H1 (cell line): ENCODE measurements around the gene BBS5. TPM values are rescaled to one million over a fixed set of nuclear protein-coding genes. Genes with fewer than 3 reads are reported as not detected.

Source experiments
- CTCF ChIA-PET: fragments of 300-600 bp; sonication (Branson Sonifier 250); formaldehyde crosslinking; loops from one replicate; lab custom pipeline; 2021; ENCODE audit not compliant: partially characterized antibody; lab: Charles Lee
- POLR2A ChIA-PET: fragments of 300-600 bp; sonication (Branson Sonifier 250); formaldehyde crosslinking; loops from one replicate; lab custom pipeline; 2021; ENCODE audit warnings: inconsistent platforms; ENCODE audit not compliant: partially characterized antibody; lab: Charles Lee
- DNase-seq, 2 experiments: peaks; one replicate each; pipeline versions ENCODE4 v3.0.0 to v3.0.0-alpha.2; 2010 to 2022; ENCODE audit warnings: low spot score in 2 of 2, low read depth in 1 of 2, mixed read lengths in 1 of 2
- FAIRE-seq: peaks from 2 replicates; lab custom pipeline; 2011; peaks lifted over from hg19 to GRCh38; lab: Jason Lieb, UNC
- H2AFZ ChIP-seq: 2 replicates; pipeline ENCODE4 v1.8.1; 2012; ENCODE audit warnings: low read length, inconsistent platforms
- H2AK5ac ChIP-seq: 2 replicates; pipeline ENCODE4 v1.6.1; 2013; ENCODE audit warnings: low read depth, low read length
- H2BK120ac ChIP-seq: replicated peaks from 2 replicates; pipeline ENCODE3; 2013; ENCODE audit warnings: low read depth, low read length, inconsistent platforms
- H2BK12ac ChIP-seq: 2 replicates; pipeline ENCODE4 v1.6.1; 2013; ENCODE audit warnings: low read depth, low read length
- H2BK15ac ChIP-seq: 2 replicates; pipeline ENCODE4 v1.6.1; 2013; ENCODE audit warnings: low read length
- H2BK20ac ChIP-seq: 2 replicates; pipeline ENCODE4 v1.6.1; 2013; ENCODE audit warnings: low read length
- H2BK5ac ChIP-seq: 2 replicates; pipeline ENCODE4 v1.6.1; 2013; ENCODE audit warnings: low read depth, low read length
- H3K14ac ChIP-seq: 2 replicates; pipeline ENCODE4 v1.6.1; 2013; ENCODE audit warnings: inconsistent platforms; ENCODE audit not compliant: insufficient read length
- H3K18ac ChIP-seq: 2 replicates; pipeline ENCODE4 v1.6.1; 2013; ENCODE audit warnings: low read length; ENCODE audit errors: extremely low read depth
- H3K23ac ChIP-seq: 2 replicates; pipeline ENCODE4 v1.6.1; 2013; ENCODE audit warnings: inconsistent platforms; ENCODE audit not compliant: insufficient read length
- H3K23me2 ChIP-seq: 2 replicates; pipeline ENCODE4 v1.6.1; 2013; ENCODE audit warnings: low read depth, low read length
- H3K27ac ChIP-seq: 2 replicates; pipeline ENCODE4 v1.6.1; 2011; ENCODE audit warnings: low read depth, low read length, inconsistent platforms
- H3K27me3 ChIP-seq, 4 experiments: replicated peaks in 1 of 4; 1 replicate in 1 of 4; 2 replicates in 3 of 4; pipeline versions ENCODE4 v1.6.1 to v1.8.1; 2011 to 2013; ENCODE audit warnings: low read length in 3 of 4, mild to moderate bottlenecking in 3 of 4, inconsistent platforms in 2 of 4, mixed read lengths in 2 of 4, moderate library complexity in 1 of 4; ENCODE audit not compliant: control insufficient read depth in 3 of 4, insufficient read depth in 3 of 4; ENCODE audit errors: extremely low read depth in 1 of 4
- H3K36me3 ChIP-seq, 4 experiments: 2 replicates each; pipeline versions ENCODE4 v1.6.1 to v1.8.1; 2011 to 2013; ENCODE audit warnings: mild to moderate bottlenecking in 4 of 4, low read length in 3 of 4, moderate library complexity in 2 of 4, control low read depth in 1 of 4, inconsistent platforms in 1 of 4; ENCODE audit not compliant: insufficient read depth in 4 of 4, control insufficient read depth in 2 of 4
- H3K4ac ChIP-seq: replicated peaks from 2 replicates; pipeline ENCODE3; 2013; ENCODE audit warnings: low read length, low read depth, mixed read lengths, inconsistent platforms; ENCODE audit not compliant: insufficient read length
- H3K4me1 ChIP-seq, 4 experiments: replicated peaks in 1 of 4; 1 replicate in 1 of 4; 2 replicates in 3 of 4; pipeline versions ENCODE4 v1.6.1 to v1.8.1; 2011 to 2013; ENCODE audit warnings: low read length in 3 of 4, inconsistent platforms in 2 of 4, mixed read lengths in 1 of 4; ENCODE audit not compliant: insufficient read depth in 4 of 4, control insufficient read depth in 3 of 4
- H3K4me2 ChIP-seq, 2 experiments: 2 replicates each; pipeline versions ENCODE4 v1.6.1 to v1.8.1; 2011 to 2013; ENCODE audit warnings: low read depth in 2 of 2, low read length in 2 of 2, control low read depth in 1 of 2, inconsistent platforms in 1 of 2, mild to moderate bottlenecking in 1 of 2; ENCODE audit not compliant: insufficient read depth in 1 of 2
- H3K4me3 ChIP-seq, 4 experiments: fragments of 200-600, 300-600 bp in 1 of 4; sonication (generic), shearing (Covaris generic), sonication (Bioruptor Twin) in 1 of 4; 2 replicates each; pipeline versions ENCODE4 v1.5.1 to v1.8.1; 2011 to 2016; ENCODE audit warnings: low read length in 4 of 4, low read depth in 3 of 4, control low read depth in 2 of 4, inconsistent platforms in 2 of 4, mild to moderate bottlenecking in 2 of 4, mixed read lengths in 1 of 4, moderate library complexity in 1 of 4; ENCODE audit not compliant: insufficient read depth in 2 of 4; ENCODE audit errors: extremely low read depth in 1 of 4
- H3K56ac ChIP-seq: replicated peaks from 2 replicates; pipeline ENCODE3; 2013; ENCODE audit warnings: low read depth, mild to moderate bottlenecking, mixed read lengths, low read length, inconsistent platforms; ENCODE audit not compliant: insufficient read length
- H3K79me1 ChIP-seq: 2 replicates; pipeline ENCODE4 v1.6.1; 2013; ENCODE audit warnings: low read depth, low read length, control low read depth
- H3K79me2 ChIP-seq, 2 experiments: 2 replicates each; pipeline versions ENCODE4 v1.6.1 to v1.8.1; 2012 to 2013; ENCODE audit warnings: low read length in 2 of 2, mild to moderate bottlenecking in 2 of 2, inconsistent platforms in 1 of 2; ENCODE audit not compliant: insufficient read depth in 2 of 2, control insufficient read depth in 1 of 2
- H3K9ac ChIP-seq, 4 experiments: replicated peaks in 1 of 4; 1 replicate in 1 of 4; 2 replicates in 3 of 4; pipeline versions ENCODE4 v1.6.1 to v1.8.1; 2011 to 2013; ENCODE audit warnings: low read depth in 3 of 4, low read length in 3 of 4, control low read depth in 2 of 4, mild to moderate bottlenecking in 2 of 4, moderate library complexity in 2 of 4, inconsistent platforms in 1 of 4; ENCODE audit errors: extremely low read depth in 1 of 4
- H3K9me3 ChIP-seq, 2 experiments: 2 replicates each; pipeline versions ENCODE4 v1.6.1 to v1.8.1; 2012 to 2013; ENCODE audit warnings: mild to moderate bottlenecking in 2 of 2, moderate library complexity in 2 of 2, control low read depth in 1 of 2, inconsistent platforms in 1 of 2, low read depth in 1 of 2, low read length in 1 of 2, mixed read lengths in 1 of 2; ENCODE audit not compliant: insufficient read depth in 2 of 2
- H4K20me1 ChIP-seq, 2 experiments: replicated peaks in 1 of 2; 2 replicates each; pipeline versions ENCODE3 to v1.8.1; 2011 to 2013; ENCODE audit warnings: inconsistent platforms in 2 of 2, low read length in 2 of 2, mild to moderate bottlenecking in 1 of 2; ENCODE audit not compliant: insufficient read depth in 2 of 2, control insufficient read depth in 1 of 2
- H4K5ac ChIP-seq: 2 replicates; pipeline ENCODE4 v1.6.1; 2013; ENCODE audit warnings: low read length, low read depth, mixed read lengths, inconsistent platforms; ENCODE audit not compliant: insufficient read length
- H4K8ac ChIP-seq: 2 replicates; pipeline ENCODE4 v1.8.0; 2013; ENCODE audit warnings: mild to moderate bottlenecking, moderate library complexity, low read length, inconsistent platforms; ENCODE audit not compliant: insufficient read depth; ENCODE audit errors: extremely low read depth
- H4K91ac ChIP-seq: replicated peaks from 2 replicates; pipeline ENCODE3; 2013; ENCODE audit warnings: low read length, mixed read lengths, inconsistent platforms; ENCODE audit not compliant: insufficient read length
- CTBP2 ChIP-seq: IDR thresholded peaks from 2 replicates; pipeline ENCODE4 v1.7.0; 2011; ENCODE audit warnings: borderline replicate concordance, mild to moderate bottlenecking, moderate library complexity, mixed read lengths, low read length; ENCODE audit not compliant: insufficient read depth, insufficient read length
- CTCF ChIP-seq, 3 experiments: IDR thresholded peaks; 1 replicate in 2 of 3; 2 replicates in 1 of 3; pipeline versions ENCODE4 v1.5.1 to v1.6.1; 2011; ENCODE audit warnings: low read length in 3 of 3, mild to moderate bottlenecking in 3 of 3, inconsistent platforms in 2 of 3, low read depth in 1 of 3, moderate library complexity in 1 of 3; ENCODE audit not compliant: insufficient read depth in 1 of 3; ENCODE audit errors: control extremely low read depth in 1 of 3
- TAF7 ChIP-seq: optimal IDR thresholded peaks from 2 replicates; pipeline ENCODE3; 2011; ENCODE audit warnings: low read depth, mild to moderate bottlenecking, inconsistent platforms, low read length, moderate library complexity, borderline replicate concordance
- TCF12 ChIP-seq: IDR thresholded peaks from 2 replicates; pipeline ENCODE4 v1.6.1; 2011; ENCODE audit warnings: low read depth, mild to moderate bottlenecking, low read length
- WGBS, 2 experiments: shearing (Covaris generic) in 1 of 2; methylation state at CpG; one replicate each; pipeline versions ENCODE4 v1.1.6 to v1.1.7; 2013 to 2015; ENCODE audit warnings: low lambda C conversion rate in 2 of 2, mixed read lengths in 2 of 2, inconsistent platforms in 1 of 2, low coverage in 1 of 2, missing lambda C conversion rate in 1 of 2; ENCODE audit not compliant: insufficient replicate concordance in 2 of 2, insufficient coverage in 1 of 2, insufficient read length in 1 of 2; ENCODE audit errors: extremely low coverage in 1 of 2, missing lambda C conversion rate in 1 of 2; 5-methylcytosine and 5-hydroxymethylcytosine counted together
- polyA plus RNA-seq, 7 experiments: library from polyadenylated mRNA; depleted of rRNA in 3 of 7; stranded (reverse) in 5 of 7; unstranded in 2 of 7; fragments of >200 nt in 5 of 7; fragments of 200-250 nt in 2 of 7; gene quantifications; 1 replicate in 5 of 7; 2 replicates in 1 of 7; 4 replicates in 1 of 7; pipeline versions ENCODE4 v1.2.1 to v1.2.3, GENCODE V29; 2011 to 2013; ENCODE audit warnings: missing spikeins in 2 of 7, mixed read lengths in 2 of 7
- total RNA-seq: library from RNA; stranded (reverse); fragmentation: NEBNext Ultra II Directional; extraction: Animal tissue kit (Norgen Biotek cat#: 25700); gene quantifications from 2 replicates; pipeline ENCODE4 v1.2.1, GENCODE V29; 2021

The BBS5 gene
- total and polyA plus RNA-seq, 2 of the 8 experiments (the other 6 are each of a cell fraction or from before 2014, with no cell fraction given): 0.20 to 0.36 TPM

- H3K9me3 ChIP-seq: peaks cover 2 to 4% of the 10 kb centered on the region in 2 experiments; a peak in 1 of 4 replicates
- WGBS, 2 experiments: 78% methylated on average over 2 of the region's 2 CpGs; no CpG with 5 or more reads in 1 of the 2 experiments
- H2AK5ac ChIP-seq: no peak overlapping the region
- no peak overlapping the region for H2BK120ac ChIP-seq
- H3K79me2 ChIP-seq: no peaks in the 10 kb centered on the region
- no peaks in the 10 kb centered on the region for H4K20me1 ChIP-seq
- H4K8ac ChIP-seq: no peak overlapping the region
- H3K23me2 ChIP-seq: no peaks in the 10 kb centered on the region
- H2BK15ac ChIP-seq: no peak overlapping the region
- no peak overlapping the region for H3K4me2 ChIP-seq
- H3K4me1 ChIP-seq: no peaks in the 10 kb centered on the region
- no peaks in the 10 kb centered on the region for H3K79me1 ChIP-seq
- H3K36me3 ChIP-seq: no peaks in the 10 kb centered on the region
- DNase-seq: no peak
- ChIA-PET CTCF (interaction anchor here (1.2 kb wide), 1 partner anchor 13 kb away, joined by 4 read pairs; no protein-coding TSS in a partner anchor), POLR2A (no interaction called here)
- no peak overlapping the region for H3K23ac ChIP-seq
- H3K9ac ChIP-seq: no peak overlapping the region
- no peak overlapping the region for H3K14ac ChIP-seq
- H2BK20ac ChIP-seq: no peak overlapping the region
- no peak overlapping the region for H3K18ac ChIP-seq
- no peak overlapping the region for H3K56ac ChIP-seq
- no peak for FAIRE-seq
- no peak overlapping the region for H2BK12ac ChIP-seq
- H3K4ac ChIP-seq: no peak overlapping the region
- no peak overlapping the region for H2BK5ac ChIP-seq
- H2AFZ ChIP-seq: no peak overlapping the region
- no peak overlapping the region for H4K91ac ChIP-seq
- H3K27ac ChIP-seq: no peak overlapping the region
- H3K4me3 ChIP-seq: no peak overlapping the region
- H3K27me3 ChIP-seq: no peaks in the 10 kb centered on the region
- no peak overlapping the region for H4K5ac ChIP-seq
- TF ChIP-seq CTBP2 (no peak), TCF12 (no peak), CTCF (IDR thresholded peaks at IDR 0.05; ENCODE audit: control extremely low read depth in 1 of 3, insufficient read depth in 1 of 3, low read depth in 1 of 3, low read length in 3 of 3) (no peak), TAF7 (no peak)
These were observed 14.1 kb downstream of the BBS5 start for GRCh38 chr2:169493360-169493759.
